K562 (cell line): ENCODE data around the gene DENND1A. TPM values are rescaled to one million over a fixed set of nuclear protein-coding genes. Genes with fewer than 3 reads are reported as not detected.
A peak's percentile ranks its signal among the peaks of the same experiment; 100 is the strongest.

Source experiments
- ATAC-seq: fragments of 200-7000 bp; cut with Tn5 transposase; 3 replicates; pipeline ENCODE4 v1.9.1; 2020; ENCODE audit warnings: moderate library complexity
- BruUV-seq: library from RNA; stranded (reverse); fragments of 400-500 nt; replicated peaks from 2 replicates; lab custom pipeline; 2021; lab: Mats Ljungman, UMichigan
- CTCF ChIA-PET: fragments of 300-600 bp; formaldehyde crosslinking; extraction: SDS; loops from one replicate; lab custom pipeline; 2021; ENCODE audit warnings: low intra/inter-chr PET ratio; lab: Yijun Ruan, JAX
- POLR2A ChIA-PET: fragments of 300-600, 350-650 bp; sonication (Branson Sonifier 250); formaldehyde crosslinking; extraction: SDS; loops from one replicate; lab custom pipeline; 2021; ENCODE audit warnings: antibody characterized with exemption, inconsistent platforms; lab: Yijun Ruan, JAX
- DNase-seq, 4 experiments: peaks; one replicate each; pipeline versions ENCODE4 v3.0.0 to v3.0.0-alpha.2; 2011 to 2018; ENCODE audit warnings: low spot score in 3 of 4, mixed read lengths in 3 of 4; ENCODE audit errors: extremely low read depth in 1 of 4
- FAIRE-seq: peaks from 2 replicates; lab custom pipeline; 2011; peaks lifted over from hg19 to GRCh38; lab: Jason Lieb, UNC
- H2AFZ ChIP-seq: 2 replicates; pipeline ENCODE4 v1.6.0; 2011; ENCODE audit warnings: low read depth, low read length, control low read depth, inconsistent platforms
- H3K27ac ChIP-seq: fragments of 200-600 bp; 3 replicates; pipeline ENCODE4 v1.8.0; 2011; ENCODE audit warnings: low read depth, mild to moderate bottlenecking, control low read depth, inconsistent platforms, low read length, moderate library complexity, mixed read lengths; ENCODE audit errors: extremely low read depth
- H3K27me3 ChIP-seq, 2 experiments: fragments of 300-600 bp in 1 of 2; 2 replicates in 1 of 2; 3 replicates in 1 of 2; pipeline versions ENCODE4 v1.6.0 to v1.8.0; 2011; ENCODE audit warnings: inconsistent platforms in 2 of 2, low read length in 2 of 2, mild to moderate bottlenecking in 1 of 2, mixed read lengths in 1 of 2, moderate library complexity in 1 of 2; ENCODE audit not compliant: control insufficient read depth in 2 of 2, insufficient read depth in 2 of 2
- H3K36me3 ChIP-seq: fragments of 300-600 bp; 3 replicates; pipeline ENCODE4 v1.8.0; 2011; ENCODE audit warnings: mild to moderate bottlenecking, low read length, inconsistent platforms; ENCODE audit not compliant: control insufficient read depth, insufficient read depth
- H3K4me1 ChIP-seq, 2 experiments: fragments of 200-600 bp in 1 of 2; replicated peaks in 1 of 2; 2 replicates in 1 of 2; 3 replicates in 1 of 2; pipeline versions ENCODE4 v1.5.1 to v1.8.0; 2011; ENCODE audit warnings: inconsistent platforms in 2 of 2, low read length in 2 of 2, mild to moderate bottlenecking in 1 of 2, mixed read lengths in 1 of 2, moderate library complexity in 1 of 2; ENCODE audit not compliant: control insufficient read depth in 2 of 2, insufficient read depth in 2 of 2
- H3K4me2 ChIP-seq: 2 replicates; pipeline ENCODE4 v1.6.1; 2011; ENCODE audit warnings: low read length, control low read depth, inconsistent platforms, mixed read lengths; ENCODE audit not compliant: insufficient read depth
- H3K4me3 ChIP-seq: fragments of 200-600 bp; sonication (generic), shearing (Covaris generic); 2 replicates; pipeline ENCODE4 v1.5.1; 2016; ENCODE audit warnings: control low read depth, inconsistent platforms
- H3K79me2 ChIP-seq: fragments of 200-600 bp; 3 replicates; pipeline ENCODE4 v1.8.0; 2011; ENCODE audit warnings: low read length, inconsistent platforms; ENCODE audit not compliant: control insufficient read depth, insufficient read depth
- H3K9ac ChIP-seq, 2 experiments: 2 replicates each; pipeline versions ENCODE4 v1.6.0 to v1.6.1; 2011; ENCODE audit warnings: low read depth in 2 of 2, low read length in 2 of 2, control low read depth in 1 of 2, inconsistent platforms in 1 of 2, mild to moderate bottlenecking in 1 of 2, mixed read lengths in 1 of 2; ENCODE audit not compliant: insufficient read depth in 1 of 2
- H3K9me1 ChIP-seq: one replicate; pipeline ENCODE4 v1.6.0; 2011; ENCODE audit warnings: inconsistent platforms, mild to moderate bottlenecking, low read length, moderate library complexity; ENCODE audit not compliant: control insufficient read depth, insufficient read depth
- H3K9me3 ChIP-seq: replicated peaks from 2 replicates; pipeline ENCODE4 v1.5.1; 2011; ENCODE audit warnings: low read depth, low read length, inconsistent platforms; ENCODE audit not compliant: control insufficient read depth, insufficient read depth
- H4K20me1 ChIP-seq: replicated peaks from 2 replicates; pipeline ENCODE4 v1.6.1; 2011; ENCODE audit warnings: low read length, inconsistent platforms, mixed read lengths; ENCODE audit not compliant: control insufficient read depth, insufficient read depth
- LCOR ChIP-seq: sonication (generic); formaldehyde crosslinking; IDR thresholded peaks from 2 replicates; pipeline ENCODE4 v1.8.0; 2022; ENCODE audit warnings: mild to moderate bottlenecking, missing genetic modification reagents
- NFIC ChIP-seq: fragments of 450-650 bp; IDR thresholded peaks from 2 replicates; pipeline ENCODE4 v1.6.1; 2017; ENCODE audit warnings: mild to moderate bottlenecking, inconsistent platforms
- NR4A1 ChIP-seq, 2 experiments: fragments of 250-450 bp in 1 of 2; fragments of 450-650 bp in 1 of 2; sonication (Bioruptor Pico) in 1 of 2; IDR thresholded peaks; 2 replicates each; pipeline versions ENCODE4 v1.4.0 to v1.6.1; 2016 to 2020; ENCODE audit warnings: mild to moderate bottlenecking in 2 of 2, missing compliant biosample characterization in 1 of 2, missing genetic modification characterization in 1 of 2, moderate library complexity in 1 of 2
- ZNF143 ChIP-seq: sonication (generic); formaldehyde crosslinking; IDR thresholded peaks from 2 replicates; pipeline ENCODE4 v1.9.0; 2022; ENCODE audit warnings: mild to moderate bottlenecking, missing genetic modification reagents
- WGBS: fragments of 100-300 bp; shearing (Covaris generic); methylation state at CpG from one replicate; pipeline ENCODE4 v1.1.6; 2016; ENCODE audit warnings: low coverage, mixed read lengths; ENCODE audit not compliant: insufficient coverage; ENCODE audit errors: missing lambda C conversion rate; 5-methylcytosine and 5-hydroxymethylcytosine counted together
- in situ Hi-C: fragments of 300-500 bp; cut with MboI; formaldehyde crosslinking; loops from 4 replicates; pipeline ENCODE4 v1.15.0; 2018; ENCODE audit warnings: inconsistent platforms, mixed read lengths
- intact Hi-C: fragments of 100-400 bp; cut with micrococcal nuclease; formaldehyde crosslinking; loops from 2 replicates; pipeline ENCODE4 v1.14.2; 2022
- polyA plus RNA-seq, 8 experiments: library from polyadenylated mRNA; depleted of rRNA in 4 of 8; stranded (reverse) in 5 of 8; unstranded in 3 of 8; fragments of >200 nt; fragmentation: Nextera tagmentation in 2 of 8; fragmentation: Illumina TruSeq in 1 of 8; extraction: Ambion mirVana in 2 of 8; extraction: Trizol in 1 of 8; gene quantifications; 2 replicates each; pipeline versions ENCODE4 v1.2.1 to v1.2.3, GENCODE V29; 2011 to 2014; ENCODE audit warnings: inconsistent platforms in 1 of 8, missing spikeins in 1 of 8
- total RNA-seq, 7 experiments: library from RNA; depleted of rRNA in 6 of 7; stranded (reverse); fragments of >200 nt in 6 of 7; fragmentation: Illumina TruSeq in 2 of 7; extraction: Trizol in 2 of 7; gene quantifications; 2 replicates each; pipeline versions ENCODE4 v1.2.1 to v1.2.3, GENCODE V29; 2011 to 2021; ENCODE audit warnings: low replicate concordance in 1 of 7
- TF ChIP-seq, protein P1 (sequence below): fragments of 200-600 bp; sonication (generic); IDR thresholded peaks from one replicate; pipeline ENCODE4 v1.6.1; 2012; ENCODE audit warnings: mild to moderate bottlenecking, low read depth, low read length, inconsistent platforms

Gene DENND1A
- total and polyA plus RNA-seq, 9 of the 15 experiments (the other 6 are each of a cell fraction or from before 2014, with no cell fraction given), result 7.6 to 29.5 (median 15.7) TPM

DNA sequence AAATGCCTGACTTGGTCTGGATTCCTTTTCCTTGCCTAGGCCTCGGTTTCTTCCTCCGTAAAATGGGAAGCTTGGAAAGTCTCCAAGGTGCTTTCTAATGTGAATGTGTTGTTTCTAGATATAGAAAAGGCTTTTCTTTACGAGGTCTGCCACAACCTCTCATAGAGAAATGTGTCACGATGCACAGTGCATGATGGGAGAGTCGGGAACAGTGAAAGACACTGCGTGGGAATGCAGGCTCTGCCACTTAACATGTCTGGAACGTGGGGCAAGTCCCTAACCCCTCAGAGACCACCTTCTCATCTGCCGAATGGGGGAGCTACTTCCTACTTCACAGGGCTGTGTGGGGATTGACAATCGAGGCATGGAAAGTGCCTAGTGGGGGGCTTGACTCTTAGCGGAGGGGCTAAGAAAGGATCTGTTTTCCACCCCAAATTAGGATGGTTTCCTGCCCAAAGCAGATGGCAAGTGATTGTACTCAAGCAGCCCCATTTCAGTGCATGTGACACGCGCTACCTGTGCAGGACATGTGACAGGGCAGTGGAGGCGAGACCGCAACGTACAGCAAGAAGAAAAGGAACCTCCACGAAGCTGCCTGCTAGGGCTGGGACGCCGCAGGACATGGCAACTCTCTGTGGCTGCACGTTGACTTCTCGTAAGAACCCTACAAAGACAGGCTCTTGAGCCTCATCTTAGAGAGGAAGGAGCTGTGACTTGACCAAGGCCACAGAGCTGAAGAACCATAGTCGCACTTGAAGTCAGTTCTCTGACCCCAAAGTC, 458.7 kb downstream of the DENND1A start:
- BruUV-seq, result no TSS peak
- intact Hi-C loops (no loop called here), in situ Hi-C loops (no loop called here)
- WGBS, result 80% methylated on average over 21 of the region's 21 CpGs
- no peak overlapping the region for H3K4me3 ChIP-seq
- peaks cover 11 to 12% of the 10 kb centered on the region in 2 experiments for H3K4me1 ChIP-seq
- TF ChIP-seq, protein P1, sequence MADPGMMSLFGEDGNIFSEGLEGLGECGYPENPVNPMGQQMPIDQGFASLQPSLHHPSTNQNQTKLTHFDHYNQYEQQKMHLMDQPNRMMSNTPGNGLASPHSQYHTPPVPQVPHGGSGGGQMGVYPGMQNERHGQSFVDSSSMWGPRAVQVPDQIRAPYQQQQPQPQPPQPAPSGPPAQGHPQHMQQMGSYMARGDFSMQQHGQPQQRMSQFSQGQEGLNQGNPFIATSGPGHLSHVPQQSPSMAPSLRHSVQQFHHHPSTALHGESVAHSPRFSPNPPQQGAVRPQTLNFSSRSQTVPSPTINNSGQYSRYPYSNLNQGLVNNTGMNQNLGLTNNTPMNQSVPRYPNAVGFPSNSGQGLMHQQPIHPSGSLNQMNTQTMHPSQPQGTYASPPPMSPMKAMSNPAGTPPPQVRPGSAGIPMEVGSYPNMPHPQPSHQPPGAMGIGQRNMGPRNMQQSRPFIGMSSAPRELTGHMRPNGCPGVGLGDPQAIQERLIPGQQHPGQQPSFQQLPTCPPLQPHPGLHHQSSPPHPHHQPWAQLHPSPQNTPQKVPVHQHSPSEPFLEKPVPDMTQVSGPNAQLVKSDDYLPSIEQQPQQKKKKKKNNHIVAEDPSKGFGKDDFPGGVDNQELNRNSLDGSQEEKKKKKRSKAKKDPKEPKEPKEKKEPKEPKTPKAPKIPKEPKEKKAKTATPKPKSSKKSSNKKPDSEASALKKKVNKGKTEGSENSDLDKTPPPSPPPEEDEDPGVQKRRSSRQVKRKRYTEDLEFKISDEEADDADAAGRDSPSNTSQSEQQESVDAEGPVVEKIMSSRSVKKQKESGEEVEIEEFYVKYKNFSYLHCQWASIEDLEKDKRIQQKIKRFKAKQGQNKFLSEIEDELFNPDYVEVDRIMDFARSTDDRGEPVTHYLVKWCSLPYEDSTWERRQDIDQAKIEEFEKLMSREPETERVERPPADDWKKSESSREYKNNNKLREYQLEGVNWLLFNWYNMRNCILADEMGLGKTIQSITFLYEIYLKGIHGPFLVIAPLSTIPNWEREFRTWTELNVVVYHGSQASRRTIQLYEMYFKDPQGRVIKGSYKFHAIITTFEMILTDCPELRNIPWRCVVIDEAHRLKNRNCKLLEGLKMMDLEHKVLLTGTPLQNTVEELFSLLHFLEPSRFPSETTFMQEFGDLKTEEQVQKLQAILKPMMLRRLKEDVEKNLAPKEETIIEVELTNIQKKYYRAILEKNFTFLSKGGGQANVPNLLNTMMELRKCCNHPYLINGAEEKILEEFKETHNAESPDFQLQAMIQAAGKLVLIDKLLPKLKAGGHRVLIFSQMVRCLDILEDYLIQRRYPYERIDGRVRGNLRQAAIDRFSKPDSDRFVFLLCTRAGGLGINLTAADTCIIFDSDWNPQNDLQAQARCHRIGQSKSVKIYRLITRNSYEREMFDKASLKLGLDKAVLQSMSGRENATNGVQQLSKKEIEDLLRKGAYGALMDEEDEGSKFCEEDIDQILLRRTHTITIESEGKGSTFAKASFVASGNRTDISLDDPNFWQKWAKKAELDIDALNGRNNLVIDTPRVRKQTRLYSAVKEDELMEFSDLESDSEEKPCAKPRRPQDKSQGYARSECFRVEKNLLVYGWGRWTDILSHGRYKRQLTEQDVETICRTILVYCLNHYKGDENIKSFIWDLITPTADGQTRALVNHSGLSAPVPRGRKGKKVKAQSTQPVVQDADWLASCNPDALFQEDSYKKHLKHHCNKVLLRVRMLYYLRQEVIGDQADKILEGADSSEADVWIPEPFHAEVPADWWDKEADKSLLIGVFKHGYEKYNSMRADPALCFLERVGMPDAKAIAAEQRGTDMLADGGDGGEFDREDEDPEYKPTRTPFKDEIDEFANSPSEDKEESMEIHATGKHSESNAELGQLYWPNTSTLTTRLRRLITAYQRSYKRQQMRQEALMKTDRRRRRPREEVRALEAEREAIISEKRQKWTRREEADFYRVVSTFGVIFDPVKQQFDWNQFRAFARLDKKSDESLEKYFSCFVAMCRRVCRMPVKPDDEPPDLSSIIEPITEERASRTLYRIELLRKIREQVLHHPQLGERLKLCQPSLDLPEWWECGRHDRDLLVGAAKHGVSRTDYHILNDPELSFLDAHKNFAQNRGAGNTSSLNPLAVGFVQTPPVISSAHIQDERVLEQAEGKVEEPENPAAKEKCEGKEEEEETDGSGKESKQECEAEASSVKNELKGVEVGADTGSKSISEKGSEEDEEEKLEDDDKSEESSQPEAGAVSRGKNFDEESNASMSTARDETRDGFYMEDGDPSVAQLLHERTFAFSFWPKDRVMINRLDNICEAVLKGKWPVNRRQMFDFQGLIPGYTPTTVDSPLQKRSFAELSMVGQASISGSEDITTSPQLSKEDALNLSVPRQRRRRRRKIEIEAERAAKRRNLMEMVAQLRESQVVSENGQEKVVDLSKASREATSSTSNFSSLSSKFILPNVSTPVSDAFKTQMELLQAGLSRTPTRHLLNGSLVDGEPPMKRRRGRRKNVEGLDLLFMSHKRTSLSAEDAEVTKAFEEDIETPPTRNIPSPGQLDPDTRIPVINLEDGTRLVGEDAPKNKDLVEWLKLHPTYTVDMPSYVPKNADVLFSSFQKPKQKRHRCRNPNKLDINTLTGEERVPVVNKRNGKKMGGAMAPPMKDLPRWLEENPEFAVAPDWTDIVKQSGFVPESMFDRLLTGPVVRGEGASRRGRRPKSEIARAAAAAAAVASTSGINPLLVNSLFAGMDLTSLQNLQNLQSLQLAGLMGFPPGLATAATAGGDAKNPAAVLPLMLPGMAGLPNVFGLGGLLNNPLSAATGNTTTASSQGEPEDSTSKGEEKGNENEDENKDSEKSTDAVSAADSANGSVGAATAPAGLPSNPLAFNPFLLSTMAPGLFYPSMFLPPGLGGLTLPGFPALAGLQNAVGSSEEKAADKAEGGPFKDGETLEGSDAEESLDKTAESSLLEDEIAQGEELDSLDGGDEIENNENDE, result no peak
- TF ChIP-seq NFIC, result peak; percentile 46; the same call in 1 of the 2 replicates
- no peak for TF ChIP-seq NR4A1 (CRISPR knock-in tag; IDR thresholded peaks at IDR 0.05)
- no peak for TF ChIP-seq NR4A1 (tag; IDR thresholded peaks at IDR 0.05)
- 0 out of 2 replicates have a peak, but pooled peaks have one; percentile 21 for TF ChIP-seq ZNF143 (CRISPR knock-in tag)
- TF ChIP-seq LCOR (CRISPR knock-in tag), result no peak
- H3K36me3 ChIP-seq, result no peaks in the 10 kb centered on the region
- CTCF ChIA-PET, result no interaction called here
- H4K20me1 ChIP-seq, result 0 out of 2 replicates have a peak, but pooled peaks cover 6% of the 10 kb centered on the region
- FAIRE-seq (no peak), ATAC-seq (no peak), DNase-seq (no peak)
- H3K9ac ChIP-seq, result peak overlapping the region in 1 of 2 experiments; percentile 14; a peak in 1 of 4 replicates
- H3K27me3 ChIP-seq, result no peaks in the 10 kb centered on the region
- no peak overlapping the region for H3K27ac ChIP-seq
- H3K9me3 ChIP-seq, result no peaks in the 10 kb centered on the region
- no peaks in the 10 kb centered on the region for H3K9me1 ChIP-seq
- no peaks in the 10 kb centered on the region for H3K79me2 ChIP-seq
- H3K4me2 ChIP-seq, result no peak overlapping the region
- POLR2A ChIA-PET, result interaction anchor here (0.6 to 2.3 kb wide), 5 partner anchors 9 to 1355 kb away, joined by 3 to 9 read pairs (median 3); no protein-coding TSS in a partner anchor
- no peak overlapping the region for H2AFZ ChIP-seq
